GM12878 (cell line): ENCODE data around the gene ATAD2B. TPM values are rescaled to one million over a fixed set of nuclear protein-coding genes. Genes with fewer than 3 reads are reported as not detected.

Source experiments
- ATAC-seq: fragments of 200-7000 bp; cut with Tn5 transposase; 3 replicates; pipeline ENCODE4 v1.9.1; 2020; ENCODE audit warnings: mild to moderate bottlenecking, moderate library complexity
- BruUV-seq: library from RNA; stranded (reverse); fragments of 400-500 nt; replicated peaks from 2 replicates; lab custom pipeline; 2021; lab: Mats Ljungman, UMichigan
- CTCF ChIA-PET: fragments of 300-600 bp; sonication (Branson Sonifier 250); formaldehyde crosslinking; extraction: SDS; loops from one replicate; lab custom pipeline; 2021; ENCODE audit warnings: inconsistent platforms; lab: Yijun Ruan, JAX
- POLR2A ChIA-PET: fragments of 350-600 bp; formaldehyde crosslinking; extraction: SDS; loops from one replicate; lab custom pipeline; 2021; ENCODE audit warnings: inconsistent platforms; lab: Charles Lee
- RAD21 ChIA-PET: fragments of 300-600 bp; sonication (Branson Sonifier 250); formaldehyde crosslinking; loops from one replicate; lab custom pipeline; 2023; ENCODE audit warnings: antibody characterized with exemption; ENCODE audit not compliant: unreplicated experiment; lab: Charles Lee
- SMC1A ChIA-PET: fragments of 300-600 bp; sonication (Branson Sonifier 250); formaldehyde crosslinking; loops from one replicate; lab custom pipeline; 2023; ENCODE audit not compliant: unreplicated experiment, uncharacterized antibody; lab: Charles Lee
- DNase-seq: peaks from one replicate; pipeline ENCODE4 v3.0.0-alpha.2; 2011; ENCODE audit warnings: low read depth, low spot score
- FAIRE-seq: peaks from 3 replicates; lab custom pipeline; 2011; peaks lifted over from hg19 to GRCh38; lab: Jason Lieb, UNC
- H2AFZ ChIP-seq: 2 replicates; pipeline ENCODE4 v1.6.0; 2011; ENCODE audit warnings: low read depth, low read length, control low read depth; ENCODE audit not compliant: control insufficient read depth
- H3K27ac ChIP-seq: 2 replicates; pipeline ENCODE4 v1.5.1; 2011; ENCODE audit warnings: control low read depth; ENCODE audit not compliant: control insufficient read depth, insufficient read depth
- H3K27me3 ChIP-seq, 2 experiments: replicated peaks in 1 of 2; 2 replicates each; pipeline versions ENCODE4 v1.6.0 to v1.6.1; 2011; ENCODE audit warnings: low read length in 1 of 2; ENCODE audit not compliant: control insufficient read depth in 2 of 2, insufficient read depth in 2 of 2
- H3K36me3 ChIP-seq, 2 experiments: 2 replicates each; pipeline ENCODE4 v1.5.1; 2011; ENCODE audit warnings: low read length in 1 of 2; ENCODE audit not compliant: control insufficient read depth in 2 of 2, insufficient read depth in 2 of 2
- H3K4me1 ChIP-seq: 2 replicates; pipeline ENCODE4 v1.6.1; 2011; ENCODE audit warnings: mild to moderate bottlenecking, low read length, moderate library complexity, mixed read lengths; ENCODE audit not compliant: control insufficient read depth, insufficient read depth
- H3K4me2 ChIP-seq: 2 replicates; pipeline ENCODE4 v1.6.0; 2011; ENCODE audit warnings: control low read depth; ENCODE audit not compliant: control insufficient read depth, insufficient read depth
- H3K4me3 ChIP-seq: fragments of 200-600 bp; sonication (generic); 2 replicates; pipeline ENCODE4 v1.5.1; 2016
- H3K79me2 ChIP-seq: 2 replicates; pipeline ENCODE4 v1.6.0; 2011; ENCODE audit warnings: low read length; ENCODE audit not compliant: control insufficient read depth, insufficient read depth
- H3K9ac ChIP-seq: 2 replicates; pipeline ENCODE4 v1.8.0; 2011; ENCODE audit warnings: low read length, control low read depth, mixed read lengths; ENCODE audit not compliant: control insufficient read depth, insufficient read depth
- H3K9me3 ChIP-seq: replicated peaks from 3 replicates; pipeline ENCODE4 v1.5.1; 2011; ENCODE audit warnings: mild to moderate bottlenecking, low read length; ENCODE audit not compliant: control insufficient read depth, insufficient read depth
- H4K20me1 ChIP-seq: 2 replicates; pipeline ENCODE4 v1.6.0; 2011; ENCODE audit not compliant: control insufficient read depth, insufficient read depth
- ATF7 ChIP-seq: fragments of 450-650 bp; IDR thresholded peaks from 2 replicates; pipeline ENCODE4 v1.6.1; 2016; ENCODE audit warnings: low read depth, mild to moderate bottlenecking
- CHD4 ChIP-seq: fragments of 200-600 bp; sonication (generic); IDR thresholded peaks from 2 replicates; pipeline ENCODE4 v1.6.1; 2016; ENCODE audit warnings: mild to moderate bottlenecking
- EP300 ChIP-seq, 2 experiments: fragments of 150-350 bp in 1 of 2; IDR thresholded peaks; 2 replicates each; pipeline ENCODE4 v1.6.1; 2011 to 2012; ENCODE audit warnings: low read depth in 2 of 2, low read length in 2 of 2, borderline replicate concordance in 1 of 2, improper control_type of control experiment in 1 of 2, inconsistent platforms in 1 of 2; ENCODE audit not compliant: control insufficient read depth in 1 of 2
- HDAC2 ChIP-seq: fragments of 200-600 bp; sonication (generic); IDR thresholded peaks from 2 replicates; pipeline ENCODE4 v1.6.1; 2017
- NFYA ChIP-seq: IDR thresholded peaks from 2 replicates; pipeline ENCODE4 v1.6.1; 2011; ENCODE audit warnings: low read depth, mild to moderate bottlenecking, low read length, improper control_type of control experiment, borderline replicate concordance
- NR2F1 ChIP-seq: fragments of 450-650 bp; conservative IDR thresholded peaks from 2 replicates; pipeline ENCODE4 v1.6.1; 2017; ENCODE audit warnings: mild to moderate bottlenecking
- SMAD5 ChIP-seq: IDR thresholded peaks from 2 replicates; pipeline ENCODE4 v1.6.1; 2016; ENCODE audit warnings: antibody characterized with exemption, low read depth
- SMARCA5 ChIP-seq: fragments of 450-650 bp; IDR thresholded peaks from 2 replicates; pipeline ENCODE4 v1.6.1; 2017; ENCODE audit warnings: mild to moderate bottlenecking
- SP1 ChIP-seq: IDR thresholded peaks from one replicate; pipeline ENCODE4 v1.6.1; 2011; ENCODE audit warnings: low read depth, low read length
- SUZ12 ChIP-seq: fragments of 200-600 bp; sonication (generic); IDR thresholded peaks from one replicate; pipeline ENCODE4 v1.6.1; 2018; ENCODE audit warnings: antibody characterized with exemption, mild to moderate bottlenecking; ENCODE audit not compliant: unreplicated experiment
- WGBS: methylation state at CpG from one replicate; pipeline ENCODE4 v1.1.6; 2016; ENCODE audit warnings: low lambda C conversion rate; ENCODE audit not compliant: insufficient replicate concordance, insufficient coverage; ENCODE audit errors: missing lambda C conversion rate; 5-methylcytosine and 5-hydroxymethylcytosine counted together
- in situ Hi-C: fragments of 300-500 bp; cut with MboI; formaldehyde crosslinking; loops from 9 replicates; pipeline ENCODE4 v1.14.3; 2018; ENCODE audit warnings: mixed read lengths
- intact Hi-C: fragments of 100-400 bp; cut with micrococcal nuclease; formaldehyde crosslinking; loops from one replicate; pipeline ENCODE4 v1.14.2; 2022; ENCODE audit not compliant: unreplicated experiment
- polyA plus RNA-seq, 11 experiments: library from polyadenylated mRNA; depleted of rRNA in 4 of 11; unstranded in 6 of 11; stranded (reverse) in 5 of 11; fragments of >200 nt; fragmentation: Nextera tagmentation in 4 of 11; fragmentation: Illumina TruSeq in 1 of 11; extraction: Ambion mirVana in 4 of 11; extraction: Trizol in 1 of 11; gene quantifications; 1 replicate in 1 of 11; 2 replicates in 10 of 11; pipeline versions ENCODE4 v1.2.1 to v1.2.3, GENCODE V29; 2011 to 2016; ENCODE audit warnings: inconsistent platforms in 2 of 11, missing spikeins in 2 of 11, low read depth in 1 of 11
- total RNA-seq, 4 experiments: library from RNA; depleted of rRNA in 3 of 4; stranded (reverse); fragments of >200 nt in 3 of 4; fragmentation: Illumina TruSeq in 1 of 4; extraction: Trizol in 1 of 4; gene quantifications; 2 replicates each; pipeline versions ENCODE4 v1.2.1 to v1.2.3, GENCODE V29; 2013 to 2021
- TF ChIP-seq, protein P1 (sequence below): fragments of 450-650 bp; conservative IDR thresholded peaks from 2 replicates; pipeline ENCODE4 v1.6.1; 2017; ENCODE audit warnings: mild to moderate bottlenecking, moderate library complexity
- TF ChIP-seq, protein P2 (sequence below): fragments of 450-650 bp; IDR thresholded peaks from 2 replicates; pipeline ENCODE4 v1.6.1; 2016; ENCODE audit warnings: mild to moderate bottlenecking
- TF ChIP-seq, protein P3 (sequence below): fragments of 450-650 bp; IDR thresholded peaks from 2 replicates; pipeline ENCODE4 v1.6.1; 2017; ENCODE audit warnings: mild to moderate bottlenecking, moderate library complexity
- TF ChIP-seq, protein P4 (sequence below): fragments of 150-350 bp; IDR thresholded peaks from 2 replicates; pipeline ENCODE4 v1.6.1; 2016; ENCODE audit warnings: low read depth, low read length

The ATAD2B gene
- total and polyA plus RNA-seq, 10 of the 15 experiments (the other 5 are each of a cell fraction or from before 2014, with no cell fraction given) = 3.6 to 29.9 (median 16.8) TPM

DNA sequence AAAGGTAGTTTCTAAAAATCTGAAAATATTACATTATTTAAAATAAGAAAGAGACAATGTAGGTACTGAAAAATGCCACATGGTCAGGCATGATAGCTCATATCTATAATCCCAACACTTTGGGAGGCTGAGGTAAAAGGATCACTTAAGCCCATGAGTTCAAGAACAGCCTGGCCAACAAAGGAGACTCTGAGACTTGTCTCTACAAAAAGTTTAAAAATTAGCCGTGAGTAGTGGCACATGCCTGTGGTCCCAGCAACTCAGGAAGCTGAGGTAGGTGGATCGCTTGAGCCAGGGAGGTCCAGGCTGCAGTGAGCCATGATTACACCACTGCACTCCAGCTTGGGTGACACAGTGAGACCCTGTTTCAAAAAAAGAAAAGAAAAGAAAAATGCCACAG, 21.8 kb downstream of the ATAD2B start:
- TF ChIP-seq, protein P1, sequence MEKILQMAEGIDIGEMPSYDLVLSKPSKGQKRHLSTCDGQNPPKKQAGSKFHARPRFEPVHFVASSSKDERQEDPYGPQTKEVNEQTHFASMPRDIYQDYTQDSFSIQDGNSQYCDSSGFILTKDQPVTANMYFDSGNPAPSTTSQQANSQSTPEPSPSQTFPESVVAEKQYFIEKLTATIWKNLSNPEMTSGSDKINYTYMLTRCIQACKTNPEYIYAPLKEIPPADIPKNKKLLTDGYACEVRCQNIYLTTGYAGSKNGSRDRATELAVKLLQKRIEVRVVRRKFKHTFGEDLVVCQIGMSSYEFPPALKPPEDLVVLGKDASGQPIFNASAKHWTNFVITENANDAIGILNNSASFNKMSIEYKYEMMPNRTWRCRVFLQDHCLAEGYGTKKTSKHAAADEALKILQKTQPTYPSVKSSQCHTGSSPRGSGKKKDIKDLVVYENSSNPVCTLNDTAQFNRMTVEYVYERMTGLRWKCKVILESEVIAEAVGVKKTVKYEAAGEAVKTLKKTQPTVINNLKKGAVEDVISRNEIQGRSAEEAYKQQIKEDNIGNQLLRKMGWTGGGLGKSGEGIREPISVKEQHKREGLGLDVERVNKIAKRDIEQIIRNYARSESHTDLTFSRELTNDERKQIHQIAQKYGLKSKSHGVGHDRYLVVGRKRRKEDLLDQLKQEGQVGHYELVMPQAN = no peak
- TF ChIP-seq, protein P2, sequence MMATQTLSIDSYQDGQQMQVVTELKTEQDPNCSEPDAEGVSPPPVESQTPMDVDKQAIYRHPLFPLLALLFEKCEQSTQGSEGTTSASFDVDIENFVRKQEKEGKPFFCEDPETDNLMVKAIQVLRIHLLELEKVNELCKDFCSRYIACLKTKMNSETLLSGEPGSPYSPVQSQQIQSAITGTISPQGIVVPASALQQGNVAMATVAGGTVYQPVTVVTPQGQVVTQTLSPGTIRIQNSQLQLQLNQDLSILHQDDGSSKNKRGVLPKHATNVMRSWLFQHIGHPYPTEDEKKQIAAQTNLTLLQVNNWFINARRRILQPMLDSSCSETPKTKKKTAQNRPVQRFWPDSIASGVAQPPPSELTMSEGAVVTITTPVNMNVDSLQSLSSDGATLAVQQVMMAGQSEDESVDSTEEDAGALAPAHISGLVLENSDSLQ = no peak
- TF ChIP-seq SUZ12 (no peak), NR2F1 (no peak), SP1 (no peak), SMAD5 (no peak), HDAC2 (no peak), NFYA (no peak), CHD4 (no peak), SMARCA5 (no peak), ATF7 (no peak), EP300 (IDR thresholded peaks at IDR 0.05; ENCODE audit: borderline replicate concordance in 1 of 2, control insufficient read depth in 1 of 2, low read depth in 2 of 2, low read length in 2 of 2) (no peak)
- TF ChIP-seq, protein P3, sequence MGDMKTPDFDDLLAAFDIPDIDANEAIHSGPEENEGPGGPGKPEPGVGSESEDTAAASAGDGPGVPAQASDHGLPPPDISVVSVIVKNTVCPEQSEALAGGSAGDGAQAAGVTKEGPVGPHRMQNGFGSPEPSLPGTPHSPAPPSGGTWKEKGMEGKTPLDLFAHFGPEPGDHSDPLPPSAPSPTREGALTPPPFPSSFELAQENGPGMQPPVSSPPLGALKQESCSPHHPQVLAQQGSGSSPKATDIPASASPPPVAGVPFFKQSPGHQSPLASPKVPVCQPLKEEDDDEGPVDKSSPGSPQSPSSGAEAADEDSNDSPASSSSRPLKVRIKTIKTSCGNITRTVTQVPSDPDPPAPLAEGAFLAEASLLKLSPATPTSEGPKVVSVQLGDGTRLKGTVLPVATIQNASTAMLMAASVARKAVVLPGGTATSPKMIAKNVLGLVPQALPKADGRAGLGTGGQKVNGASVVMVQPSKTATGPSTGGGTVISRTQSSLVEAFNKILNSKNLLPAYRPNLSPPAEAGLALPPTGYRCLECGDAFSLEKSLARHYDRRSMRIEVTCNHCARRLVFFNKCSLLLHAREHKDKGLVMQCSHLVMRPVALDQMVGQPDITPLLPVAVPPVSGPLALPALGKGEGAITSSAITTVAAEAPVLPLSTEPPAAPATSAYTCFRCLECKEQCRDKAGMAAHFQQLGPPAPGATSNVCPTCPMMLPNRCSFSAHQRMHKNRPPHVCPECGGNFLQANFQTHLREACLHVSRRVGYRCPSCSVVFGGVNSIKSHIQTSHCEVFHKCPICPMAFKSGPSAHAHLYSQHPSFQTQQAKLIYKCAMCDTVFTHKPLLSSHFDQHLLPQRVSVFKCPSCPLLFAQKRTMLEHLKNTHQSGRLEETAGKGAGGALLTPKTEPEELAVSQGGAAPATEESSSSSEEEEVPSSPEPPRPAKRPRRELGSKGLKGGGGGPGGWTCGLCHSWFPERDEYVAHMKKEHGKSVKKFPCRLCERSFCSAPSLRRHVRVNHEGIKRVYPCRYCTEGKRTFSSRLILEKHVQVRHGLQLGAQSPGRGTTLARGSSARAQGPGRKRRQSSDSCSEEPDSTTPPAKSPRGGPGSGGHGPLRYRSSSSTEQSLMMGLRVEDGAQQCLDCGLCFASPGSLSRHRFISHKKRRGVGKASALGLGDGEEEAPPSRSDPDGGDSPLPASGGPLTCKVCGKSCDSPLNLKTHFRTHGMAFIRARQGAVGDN = no peak
- TF ChIP-seq, protein P4, sequence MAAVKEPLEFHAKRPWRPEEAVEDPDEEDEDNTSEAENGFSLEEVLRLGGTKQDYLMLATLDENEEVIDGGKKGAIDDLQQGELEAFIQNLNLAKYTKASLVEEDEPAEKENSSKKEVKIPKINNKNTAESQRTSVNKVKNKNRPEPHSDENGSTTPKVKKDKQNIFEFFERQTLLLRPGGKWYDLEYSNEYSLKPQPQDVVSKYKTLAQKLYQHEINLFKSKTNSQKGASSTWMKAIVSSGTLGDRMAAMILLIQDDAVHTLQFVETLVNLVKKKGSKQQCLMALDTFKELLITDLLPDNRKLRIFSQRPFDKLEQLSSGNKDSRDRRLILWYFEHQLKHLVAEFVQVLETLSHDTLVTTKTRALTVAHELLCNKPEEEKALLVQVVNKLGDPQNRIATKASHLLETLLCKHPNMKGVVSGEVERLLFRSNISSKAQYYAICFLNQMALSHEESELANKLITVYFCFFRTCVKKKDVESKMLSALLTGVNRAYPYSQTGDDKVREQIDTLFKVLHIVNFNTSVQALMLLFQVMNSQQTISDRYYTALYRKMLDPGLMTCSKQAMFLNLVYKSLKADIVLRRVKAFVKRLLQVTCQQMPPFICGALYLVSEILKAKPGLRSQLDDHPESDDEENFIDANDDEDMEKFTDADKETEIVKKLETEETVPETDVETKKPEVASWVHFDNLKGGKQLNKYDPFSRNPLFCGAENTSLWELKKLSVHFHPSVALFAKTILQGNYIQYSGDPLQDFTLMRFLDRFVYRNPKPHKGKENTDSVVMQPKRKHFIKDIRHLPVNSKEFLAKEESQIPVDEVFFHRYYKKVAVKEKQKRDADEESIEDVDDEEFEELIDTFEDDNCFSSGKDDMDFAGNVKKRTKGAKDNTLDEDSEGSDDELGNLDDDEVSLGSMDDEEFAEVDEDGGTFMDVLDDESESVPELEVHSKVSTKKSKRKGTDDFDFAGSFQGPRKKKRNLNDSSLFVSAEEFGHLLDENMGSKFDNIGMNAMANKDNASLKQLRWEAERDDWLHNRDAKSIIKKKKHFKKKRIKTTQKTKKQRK = no peak
- Histone ChIP-seq H3K27me3 (no peaks in the 10 kb centered on the region), H3K27ac (no peak overlapping the region), H4K20me1 (peaks cover 3% of the 10 kb centered on the region; the same call in 1 of the 2 replicates), H3K4me1 (no peaks in the 10 kb centered on the region), H2AFZ (no peak overlapping the region), H3K4me2 (no peak overlapping the region), H3K9me3 (no peaks in the 10 kb centered on the region; the same call in 2 of the 3 replicates), H3K36me3 (no peaks in the 10 kb centered on the region; a peak in 1 of 4 replicates), H3K79me2 (peaks cover 41% of the 10 kb centered on the region), H3K9ac (no peak overlapping the region), H3K4me3 (no peak overlapping the region)
- WGBS = 71% methylated on average over 2 of the region's 2 CpGs
- ChIA-PET POLR2A (interaction anchor here (0.7 to 1.0 kb wide), 3 partner anchors 10 to 22 kb away, joined by 3 to 4 read pairs (median 3); partner anchors contain the start of gene ATAD2B), SMC1A (interaction anchor here (1.2 kb wide), 1 partner anchor 20 kb away, joined by 3 read pairs; no protein-coding TSS in a partner anchor), RAD21 (no interaction called here), CTCF (interaction anchor here (0.6 to 1.3 kb wide), 3 partner anchors 13 to 81 kb away, joined by 3 to 5 read pairs (median 3); no protein-coding TSS in a partner anchor)
- BruUV-seq = no TSS peak
- ATAC-seq (peak; percentile 62), DNase-seq (no peak), FAIRE-seq (no peak)
- intact Hi-C loops (no loop called here), in situ Hi-C loops (no loop called here)
